K562 (cell line): ENCODE measurements around the gene CCDC88C. TPM values are rescaled to one million over a fixed set of nuclear protein-coding genes. Genes with fewer than 3 reads are reported as not detected.
A peak's percentile ranks its signal among the peaks of the same experiment; 100 is the strongest.

Experiments
- ATAC-seq: fragments of 200-7000 bp; cut with Tn5 transposase; 3 replicates; pipeline ENCODE4 v1.9.1; 2020; ENCODE audit warnings: moderate library complexity
- BruUV-seq: library from RNA; stranded (reverse); fragments of 400-500 nt; replicated peaks from 2 replicates; lab custom pipeline; 2021; lab: Mats Ljungman, UMichigan
- CTCF ChIA-PET: fragments of 300-600 bp; formaldehyde crosslinking; extraction: SDS; loops from one replicate; lab custom pipeline; 2021; ENCODE audit warnings: low intra/inter-chr PET ratio; lab: Yijun Ruan, JAX
- POLR2A ChIA-PET: fragments of 300-600, 350-650 bp; sonication (Branson Sonifier 250); formaldehyde crosslinking; extraction: SDS; loops from one replicate; lab custom pipeline; 2021; ENCODE audit warnings: antibody characterized with exemption, inconsistent platforms; lab: Yijun Ruan, JAX
- DNase-seq, 4 experiments: peaks; one replicate each; pipeline versions ENCODE4 v3.0.0 to v3.0.0-alpha.2; 2011 to 2018; ENCODE audit warnings: low spot score in 3 of 4, mixed read lengths in 3 of 4; ENCODE audit errors: extremely low read depth in 1 of 4
- FAIRE-seq: peaks from 2 replicates; lab custom pipeline; 2011; peaks lifted over from hg19 to GRCh38; lab: Jason Lieb, UNC
- H2AFZ ChIP-seq: 2 replicates; pipeline ENCODE4 v1.6.0; 2011; ENCODE audit warnings: low read depth, low read length, control low read depth, inconsistent platforms
- H3K27ac ChIP-seq: fragments of 200-600 bp; 3 replicates; pipeline ENCODE4 v1.8.0; 2011; ENCODE audit warnings: low read depth, mild to moderate bottlenecking, control low read depth, inconsistent platforms, low read length, moderate library complexity, mixed read lengths; ENCODE audit errors: extremely low read depth
- H3K27me3 ChIP-seq, 2 experiments: fragments of 300-600 bp in 1 of 2; 2 replicates in 1 of 2; 3 replicates in 1 of 2; pipeline versions ENCODE4 v1.6.0 to v1.8.0; 2011; ENCODE audit warnings: inconsistent platforms in 2 of 2, low read length in 2 of 2, mild to moderate bottlenecking in 1 of 2, mixed read lengths in 1 of 2, moderate library complexity in 1 of 2; ENCODE audit not compliant: control insufficient read depth in 2 of 2, insufficient read depth in 2 of 2
- H3K36me3 ChIP-seq: fragments of 300-600 bp; 3 replicates; pipeline ENCODE4 v1.8.0; 2011; ENCODE audit warnings: mild to moderate bottlenecking, low read length, inconsistent platforms; ENCODE audit not compliant: control insufficient read depth, insufficient read depth
- H3K4me1 ChIP-seq, 2 experiments: fragments of 200-600 bp in 1 of 2; replicated peaks in 1 of 2; 2 replicates in 1 of 2; 3 replicates in 1 of 2; pipeline versions ENCODE4 v1.5.1 to v1.8.0; 2011; ENCODE audit warnings: inconsistent platforms in 2 of 2, low read length in 2 of 2, mild to moderate bottlenecking in 1 of 2, mixed read lengths in 1 of 2, moderate library complexity in 1 of 2; ENCODE audit not compliant: control insufficient read depth in 2 of 2, insufficient read depth in 2 of 2
- H3K4me2 ChIP-seq: 2 replicates; pipeline ENCODE4 v1.6.1; 2011; ENCODE audit warnings: low read length, control low read depth, inconsistent platforms, mixed read lengths; ENCODE audit not compliant: insufficient read depth
- H3K4me3 ChIP-seq: fragments of 200-600 bp; sonication (generic), shearing (Covaris generic); 2 replicates; pipeline ENCODE4 v1.5.1; 2016; ENCODE audit warnings: control low read depth, inconsistent platforms
- H3K79me2 ChIP-seq: fragments of 200-600 bp; 3 replicates; pipeline ENCODE4 v1.8.0; 2011; ENCODE audit warnings: low read length, inconsistent platforms; ENCODE audit not compliant: control insufficient read depth, insufficient read depth
- H3K9ac ChIP-seq, 2 experiments: 2 replicates each; pipeline versions ENCODE4 v1.6.0 to v1.6.1; 2011; ENCODE audit warnings: low read depth in 2 of 2, low read length in 2 of 2, control low read depth in 1 of 2, inconsistent platforms in 1 of 2, mild to moderate bottlenecking in 1 of 2, mixed read lengths in 1 of 2; ENCODE audit not compliant: insufficient read depth in 1 of 2
- H3K9me1 ChIP-seq: one replicate; pipeline ENCODE4 v1.6.0; 2011; ENCODE audit warnings: inconsistent platforms, mild to moderate bottlenecking, low read length, moderate library complexity; ENCODE audit not compliant: control insufficient read depth, insufficient read depth
- H3K9me3 ChIP-seq: replicated peaks from 2 replicates; pipeline ENCODE4 v1.5.1; 2011; ENCODE audit warnings: low read depth, low read length, inconsistent platforms; ENCODE audit not compliant: control insufficient read depth, insufficient read depth
- H4K20me1 ChIP-seq: replicated peaks from 2 replicates; pipeline ENCODE4 v1.6.1; 2011; ENCODE audit warnings: low read length, inconsistent platforms, mixed read lengths; ENCODE audit not compliant: control insufficient read depth, insufficient read depth
- RFX1 ChIP-seq: fragments of 450-650 bp; IDR thresholded peaks from 2 replicates; pipeline ENCODE4 v1.6.1; 2016; ENCODE audit warnings: mild to moderate bottlenecking, moderate library complexity
- ZFP36 ChIP-seq: fragments of 150-350 bp; IDR thresholded peaks from 2 replicates; pipeline ENCODE4 v1.6.1; 2018; ENCODE audit warnings: low read length, low read depth; ENCODE audit not compliant: partially characterized antibody
- ZNF23 ChIP-seq: fragments of 250-450 bp; sonication (Bioruptor Pico); IDR thresholded peaks from 2 replicates; pipeline ENCODE4 v1.4.0; 2020; ENCODE audit warnings: mild to moderate bottlenecking
- ZNF274 ChIP-seq: IDR thresholded peaks from 2 replicates; pipeline ENCODE4 v1.6.1; 2011; ENCODE audit warnings: low read depth, mild to moderate bottlenecking, low read length, moderate library complexity, borderline replicate concordance
- ZNF41 ChIP-seq: fragments of 250-450 bp; sonication (Bioruptor Pico); conservative IDR thresholded peaks from 2 replicates; pipeline ENCODE4 v1.4.0; 2020; ENCODE audit warnings: mild to moderate bottlenecking
- ZNF76 ChIP-seq: fragments of 250-450 bp; sonication (Bioruptor Pico); IDR thresholded peaks from 2 replicates; pipeline ENCODE4 v1.4.0; 2020; ENCODE audit warnings: mild to moderate bottlenecking, moderate library complexity, borderline replicate concordance
- WGBS: fragments of 100-300 bp; shearing (Covaris generic); methylation state at CpG from one replicate; pipeline ENCODE4 v1.1.6; 2016; ENCODE audit warnings: low coverage, mixed read lengths; ENCODE audit not compliant: insufficient coverage; ENCODE audit errors: missing lambda C conversion rate; 5-methylcytosine and 5-hydroxymethylcytosine counted together
- in situ Hi-C: fragments of 300-500 bp; cut with MboI; formaldehyde crosslinking; loops from 4 replicates; pipeline ENCODE4 v1.15.0; 2018; ENCODE audit warnings: inconsistent platforms, mixed read lengths
- intact Hi-C: fragments of 100-400 bp; cut with micrococcal nuclease; formaldehyde crosslinking; loops from 2 replicates; pipeline ENCODE4 v1.14.2; 2022
- polyA plus RNA-seq, 8 experiments: library from polyadenylated mRNA; depleted of rRNA in 4 of 8; stranded (reverse) in 5 of 8; unstranded in 3 of 8; fragments of >200 nt; fragmentation: Nextera tagmentation in 2 of 8; fragmentation: Illumina TruSeq in 1 of 8; extraction: Ambion mirVana in 2 of 8; extraction: Trizol in 1 of 8; gene quantifications; 2 replicates each; pipeline versions ENCODE4 v1.2.1 to v1.2.3, GENCODE V29; 2011 to 2014; ENCODE audit warnings: inconsistent platforms in 1 of 8, missing spikeins in 1 of 8
- total RNA-seq, 7 experiments: library from RNA; depleted of rRNA in 6 of 7; stranded (reverse); fragments of >200 nt in 6 of 7; fragmentation: Illumina TruSeq in 2 of 7; extraction: Trizol in 2 of 7; gene quantifications; 2 replicates each; pipeline versions ENCODE4 v1.2.1 to v1.2.3, GENCODE V29; 2011 to 2021; ENCODE audit warnings: low replicate concordance in 1 of 7

CCDC88C gene
- total and polyA plus RNA-seq, 9 of the 15 experiments (the other 6 are each of a cell fraction or from before 2014, with no cell fraction given) = 0.62 to 22.5 (median 10.7) TPM

GRCh38 chr14:91367173-91368171 lies 50.1 kb downstream of the CCDC88C start:
- Histone ChIP-seq H3K27me3 (no peaks in the 10 kb centered on the region), H4K20me1 (peaks cover 17% of the 10 kb centered on the region), H3K4me3 (no peak overlapping the region), H3K9me3 (no peaks in the 10 kb centered on the region), H3K27ac (no peak overlapping the region), H3K4me1 (peaks cover 11 to 32% of the 10 kb centered on the region in 2 experiments; a peak in 4 of 5 replicates), H3K36me3 (no peaks in the 10 kb centered on the region), H2AFZ (no peak overlapping the region), H3K79me2 (peaks cover 26% of the 10 kb centered on the region), H3K9ac (peak overlapping the region in 1 of 2 experiments; percentile 52; a peak in 1 of 4 replicates), H3K4me2 (no peak overlapping the region), H3K9me1 (no peaks in the 10 kb centered on the region)
- in situ Hi-C loops = no loop called here
- CTCF ChIA-PET = no interaction called here
- POLR2A ChIA-PET = no interaction called here
- 67% methylated on average over 20 of the region's 22 CpGs for WGBS
- TF ChIP-seq ZNF23 (CRISPR knock-in tag) = no peak
- TF ChIP-seq ZNF274 = no peak
- TF ChIP-seq ZNF41 (CRISPR knock-in tag) = no peak
- TF ChIP-seq ZFP36 = peak; percentile 31
- TF ChIP-seq RFX1 = peak; percentile 54
- TF ChIP-seq ZNF76 (CRISPR knock-in tag) = no peak
- no TSS peak for BruUV-seq
- ATAC-seq (no peak), FAIRE-seq (no peak), DNase-seq (no peak)
- intact Hi-C loops = no loop called here
